Measurements from ENCODE around the gene MT4.
A peak's percentile ranks its signal among the peaks of the same experiment; 100 is the strongest.

The MT4 gene

DNA sequence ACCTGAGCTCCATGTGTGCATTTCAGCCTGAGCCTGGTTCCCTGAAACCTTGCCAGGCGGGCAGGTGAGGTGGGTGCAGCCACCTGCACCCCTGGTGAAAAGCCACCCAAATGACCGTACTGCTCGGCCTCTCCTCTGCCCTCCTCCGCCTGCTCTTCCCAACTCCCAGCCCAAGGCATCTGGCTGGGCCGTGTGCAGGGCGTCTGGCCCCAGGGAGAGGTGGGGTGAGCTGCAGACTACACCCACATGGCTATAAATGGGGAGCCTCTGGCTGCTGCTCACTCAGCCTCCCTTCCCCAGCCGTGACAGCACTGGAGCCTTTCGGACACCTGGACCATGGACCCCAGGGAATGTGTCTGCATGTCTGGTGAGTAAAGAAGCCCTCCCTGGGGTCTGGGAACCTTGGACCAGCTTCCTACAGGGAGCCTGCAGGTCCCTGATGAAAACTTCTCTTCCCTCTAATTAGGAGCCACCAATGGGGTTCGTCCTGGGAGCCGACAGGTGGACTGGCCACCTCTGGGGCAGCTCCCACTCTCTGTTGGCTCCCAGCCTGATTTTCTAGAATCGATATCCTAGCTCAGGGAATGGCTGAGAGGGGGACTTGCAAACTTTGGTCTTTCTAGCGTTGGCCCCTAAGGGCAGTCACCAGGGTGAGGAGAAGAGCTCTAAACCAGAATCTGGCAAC is at the start of gene MT4:
Gene MT4, plus strand, starts transcription at position 281 of the 685 bp plus-strand sequence. Its CDS starts 56 bp downstream, at position 337.
- DNase-seq (ENCODE audit: low read depth in 3 of 3), result no peak

DNA sequence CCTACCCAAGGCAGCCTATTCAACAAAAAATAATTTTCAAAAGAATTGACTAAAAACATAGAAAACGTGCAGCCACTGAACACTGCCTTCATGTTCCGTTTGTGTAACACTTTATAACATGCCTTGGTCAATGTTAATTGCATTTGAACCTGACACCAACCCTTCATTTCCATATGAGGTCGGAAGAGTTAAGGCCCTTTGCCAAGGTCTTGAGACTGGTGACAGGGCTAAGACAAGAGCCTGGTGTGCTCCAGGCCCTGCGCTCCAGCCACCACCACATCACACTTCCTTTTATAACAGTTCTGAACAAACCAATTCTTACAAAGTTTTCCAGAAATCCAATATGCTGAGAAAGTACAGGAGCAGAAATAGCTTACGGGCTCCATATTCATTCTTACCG is 49.2 kb upstream of the MT4 start:
- DNase-seq (ENCODE audit: low read depth in 3 of 3), result no peak

DNA sequence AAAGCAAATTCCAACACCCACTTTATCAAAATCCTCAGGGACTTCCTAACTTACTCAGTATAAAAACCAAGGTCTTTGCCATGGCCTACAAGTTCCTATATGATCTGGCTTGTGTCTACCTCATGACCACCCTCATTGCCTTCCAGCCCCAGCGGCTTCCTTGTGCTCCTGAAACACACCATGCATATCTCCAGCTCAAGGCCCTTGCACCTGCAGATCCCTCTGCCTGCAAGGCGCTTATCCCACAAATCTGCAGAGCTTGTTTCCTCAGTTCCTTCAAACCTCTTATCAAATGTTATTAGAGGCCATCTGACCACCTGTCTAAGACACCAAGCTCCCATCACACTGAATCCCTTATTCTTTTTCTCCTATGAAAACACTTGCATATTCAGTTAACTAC is 47.7 kb upstream of the MT4 start:
- DNase-seq (ENCODE audit: low read depth in 3 of 3), result no peak

DNA sequence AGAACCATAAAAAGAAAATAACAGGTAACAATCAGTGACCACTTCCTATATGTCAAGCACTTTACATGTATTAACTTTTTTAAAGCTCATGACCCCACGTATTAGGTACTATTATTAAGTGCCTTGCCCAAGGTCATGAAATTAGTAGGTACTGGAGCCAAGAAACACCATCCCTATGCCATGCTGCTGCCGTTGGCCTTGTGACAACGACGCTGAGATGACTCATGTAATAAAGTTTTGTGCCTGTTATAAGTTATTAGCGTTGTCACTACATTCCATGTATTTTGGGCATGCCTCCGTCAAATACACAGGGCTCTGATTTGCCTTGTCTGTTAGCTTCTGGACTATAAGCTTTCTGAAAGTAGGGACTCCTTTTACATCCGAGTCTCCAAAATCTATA is 46.4 kb upstream of the MT4 start:
- DNase-seq (ENCODE audit: low read depth in 3 of 3), result no peak

DNA sequence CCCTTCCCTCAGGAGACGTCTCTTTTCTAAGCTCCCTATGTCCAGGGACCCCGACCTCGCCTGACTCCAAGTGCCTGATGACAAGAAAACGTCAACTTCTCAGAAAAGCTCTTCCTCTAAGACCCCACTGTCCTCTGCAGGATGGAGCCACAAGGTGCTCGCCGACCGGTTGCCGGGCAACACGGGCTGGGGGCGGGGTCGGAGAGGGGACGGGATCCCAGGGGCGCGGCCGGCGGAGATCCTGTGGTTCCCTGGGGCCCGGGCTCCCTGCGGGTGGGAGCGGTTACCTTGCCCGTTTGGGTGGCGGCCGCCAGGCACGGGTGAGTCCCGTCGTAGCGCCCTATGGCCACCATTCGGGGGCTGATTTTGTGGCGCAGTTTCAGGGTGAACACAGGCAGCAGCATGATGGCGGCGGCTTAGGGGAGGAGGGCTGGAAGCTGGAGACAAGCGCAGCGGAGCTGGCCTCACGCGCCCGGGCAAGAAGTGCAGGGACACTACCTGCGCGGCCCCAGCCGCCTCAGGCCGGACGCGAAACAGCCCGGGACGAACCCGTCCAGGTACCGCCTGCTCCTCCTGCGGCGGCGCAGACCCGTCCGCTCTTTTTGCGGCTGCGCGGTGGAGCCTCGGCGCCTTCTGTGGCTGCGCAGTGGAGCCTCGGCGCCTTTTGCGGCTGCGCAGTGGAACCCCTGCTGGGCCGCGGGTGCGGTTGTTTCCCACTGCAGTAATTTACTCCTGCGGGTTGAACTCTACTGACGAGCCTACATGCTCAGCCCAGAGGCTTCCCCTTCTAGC is 45.2 kb upstream of the MT4 start, which contains the start of gene BBS2:
Gene BBS2, minus strand, starts transcription at position 566 of the 792 bp plus-strand sequence. Its CDS starts 162 bp downstream, at position 404.
- peak; percentile 79 to 84 (median 82) for DNase-seq (ENCODE audit: low read depth in 3 of 3)

DNA sequence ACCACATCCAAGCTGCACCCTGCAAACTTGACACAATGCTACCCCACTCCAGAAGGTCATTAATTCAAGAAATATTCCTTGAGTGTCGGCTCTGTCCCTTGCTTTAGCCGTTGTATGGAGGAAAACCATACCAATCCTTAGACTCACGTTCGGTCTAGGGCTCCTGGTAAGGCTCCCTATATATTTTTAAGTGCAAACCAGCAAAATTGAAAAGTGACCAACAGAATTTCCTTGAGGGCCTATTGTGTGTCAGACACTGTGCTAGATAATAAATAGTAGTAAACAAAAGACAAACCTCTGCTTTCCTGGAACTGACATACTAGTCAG is 44.7 kb upstream of the MT4 start:
- no peak for DNase-seq (ENCODE audit: low read depth in 3 of 3)

DNA sequence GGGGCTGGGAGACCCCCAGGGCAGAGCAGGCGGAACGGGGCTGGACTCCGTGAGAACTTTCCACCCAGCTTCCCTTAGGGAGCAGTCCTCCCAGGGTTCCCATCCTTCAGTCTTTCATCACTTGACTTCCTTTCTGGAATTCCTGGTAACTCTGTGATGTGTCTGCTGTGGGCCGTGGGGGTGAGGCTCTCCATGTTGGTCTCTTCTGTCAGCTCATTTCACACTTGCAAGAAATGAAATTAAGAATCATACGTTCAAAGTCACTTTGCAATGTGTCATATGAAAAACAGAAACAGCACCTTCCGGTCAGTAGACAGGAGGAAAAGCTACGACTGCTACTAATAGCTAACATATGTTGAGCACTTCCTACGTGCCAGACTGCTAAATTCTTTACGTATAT is 39.6 kb upstream of the MT4 start:
- DNase-seq (ENCODE audit: low read depth in 3 of 3), result no peak

DNA sequence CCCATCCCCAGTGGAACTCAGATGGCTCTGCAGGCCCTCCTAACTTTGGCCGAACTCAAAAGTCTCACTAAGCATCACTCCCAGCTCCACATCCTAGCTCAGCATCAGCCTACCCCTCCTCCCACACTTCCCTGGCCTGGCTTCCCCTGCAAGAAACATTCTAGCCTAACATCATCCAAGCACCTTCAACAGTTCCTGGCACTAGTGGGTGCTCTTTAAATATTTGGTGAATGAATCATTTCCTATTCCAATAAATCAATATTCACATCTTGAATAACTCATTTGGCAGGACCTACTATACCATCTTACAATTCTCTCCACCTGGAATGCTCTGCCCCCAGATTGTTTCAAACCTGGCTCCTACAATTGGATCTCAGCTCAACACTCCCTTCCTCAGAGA is 34.0 kb upstream of the MT4 start:
- DNase-seq (ENCODE audit: low read depth in 3 of 3), result no peak

DNA sequence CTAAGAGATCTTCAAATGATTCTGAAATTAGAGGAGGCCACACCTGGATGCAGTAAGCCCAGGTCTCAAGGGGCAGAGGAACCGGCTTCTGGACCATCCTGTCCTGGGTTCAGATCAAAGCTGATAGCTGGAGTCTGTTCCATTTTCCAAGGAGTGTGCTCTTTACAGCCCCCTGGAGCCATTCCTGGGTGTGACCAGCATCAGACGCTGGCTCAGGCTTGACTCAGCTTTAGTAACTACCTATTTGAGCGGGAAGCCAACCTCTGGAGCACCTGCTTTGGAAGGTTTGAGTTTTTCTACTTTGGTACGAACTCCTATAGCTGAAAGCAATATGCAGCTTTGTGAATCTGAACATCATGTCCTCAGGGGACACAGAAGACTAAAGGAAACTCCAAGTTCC is 32.2 kb upstream of the MT4 start:
- DNase-seq (ENCODE audit: low read depth in 3 of 3), result no peak

DNA sequence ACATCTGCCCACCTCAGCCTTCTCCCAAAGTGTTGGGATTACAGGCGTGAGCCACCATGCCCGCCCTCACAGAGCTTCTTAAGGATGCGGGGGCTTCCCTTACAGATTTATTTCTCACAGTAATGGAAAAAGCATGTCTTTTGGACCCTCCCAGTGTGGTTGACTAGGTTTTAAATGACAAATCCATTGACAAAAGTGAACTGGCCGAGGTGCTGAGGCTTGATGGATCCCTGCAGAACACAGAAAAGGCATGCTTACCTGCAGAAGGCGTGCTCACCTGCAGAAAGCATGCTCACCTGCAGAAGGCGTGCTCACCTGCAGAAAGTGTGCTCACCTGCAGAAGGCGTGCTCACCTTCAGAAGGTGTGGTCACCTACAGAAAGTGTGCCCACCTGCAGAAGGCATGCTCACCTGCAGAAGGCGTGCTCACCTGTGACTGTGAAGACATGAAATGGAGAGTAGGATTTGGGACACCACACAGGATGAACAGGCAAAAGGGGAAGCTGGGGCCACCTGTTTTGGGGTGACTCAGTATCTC is 30.0 kb upstream of the MT4 start:
- DNase-seq (ENCODE audit: low read depth in 3 of 3), result no peak

DNA sequence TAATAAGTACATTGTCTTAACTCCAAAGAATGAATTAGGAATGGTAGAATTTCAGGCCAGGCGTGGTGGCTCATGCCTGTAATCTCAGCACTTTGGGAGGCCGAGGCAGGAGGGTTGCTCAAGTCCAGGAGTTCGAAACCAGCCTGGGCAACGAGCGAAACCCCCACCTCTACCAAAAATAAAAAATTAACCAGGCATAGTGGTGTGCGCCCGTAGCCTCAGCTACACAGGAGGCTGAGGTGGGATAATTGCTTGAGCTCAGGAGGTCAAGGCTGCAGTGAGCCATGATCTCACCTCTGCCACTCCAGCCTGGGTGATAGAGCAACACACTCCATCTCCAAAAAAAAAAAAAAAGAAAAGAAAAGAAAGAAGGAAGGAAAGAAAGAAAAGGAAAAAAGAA is 26.5 kb upstream of the MT4 start:
- no peak for DNase-seq (ENCODE audit: low read depth in 3 of 3)

DNA sequence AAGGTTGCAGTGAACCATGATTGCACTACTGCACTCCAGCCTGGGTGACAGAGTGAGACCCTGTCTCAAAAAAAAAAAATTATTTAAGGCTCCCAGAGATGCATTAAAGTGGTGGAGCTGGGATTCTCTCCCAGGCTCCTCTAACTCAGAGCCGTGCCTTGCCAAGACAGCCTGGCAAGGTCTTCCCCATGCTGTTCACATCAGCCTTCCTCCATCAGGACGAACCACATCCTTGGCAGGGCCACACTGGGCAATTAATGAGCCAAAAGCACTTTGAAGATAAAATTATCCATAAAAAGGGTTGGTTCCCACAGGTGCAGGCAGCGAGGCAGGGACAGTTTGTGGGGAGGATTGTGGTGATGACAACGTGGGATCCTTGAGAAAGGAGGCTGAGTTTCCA is 25.2 kb upstream of the MT4 start:
- no peak for DNase-seq (ENCODE audit: low read depth in 3 of 3)

DNA sequence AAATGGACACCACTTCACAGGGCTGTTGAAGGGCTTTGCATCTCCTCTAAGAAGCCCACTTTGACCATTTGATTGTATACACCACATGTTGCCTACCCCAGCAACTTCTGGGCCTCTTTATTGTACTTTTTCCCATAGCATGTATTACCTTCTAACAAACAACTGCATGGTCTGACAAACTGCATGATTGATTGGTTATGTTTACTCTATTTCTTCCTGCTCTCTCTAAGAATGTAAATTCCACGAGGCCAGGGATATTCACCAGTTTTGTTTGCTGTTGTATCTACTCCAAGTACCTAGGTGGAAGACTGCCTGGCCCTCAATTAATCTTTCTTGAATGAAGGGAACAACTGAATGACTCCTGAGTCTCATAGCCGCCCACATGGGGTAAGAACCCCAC is 22.8 kb upstream of the MT4 start:
- DNase-seq (ENCODE audit: low read depth in 3 of 3), result no peak

DNA sequence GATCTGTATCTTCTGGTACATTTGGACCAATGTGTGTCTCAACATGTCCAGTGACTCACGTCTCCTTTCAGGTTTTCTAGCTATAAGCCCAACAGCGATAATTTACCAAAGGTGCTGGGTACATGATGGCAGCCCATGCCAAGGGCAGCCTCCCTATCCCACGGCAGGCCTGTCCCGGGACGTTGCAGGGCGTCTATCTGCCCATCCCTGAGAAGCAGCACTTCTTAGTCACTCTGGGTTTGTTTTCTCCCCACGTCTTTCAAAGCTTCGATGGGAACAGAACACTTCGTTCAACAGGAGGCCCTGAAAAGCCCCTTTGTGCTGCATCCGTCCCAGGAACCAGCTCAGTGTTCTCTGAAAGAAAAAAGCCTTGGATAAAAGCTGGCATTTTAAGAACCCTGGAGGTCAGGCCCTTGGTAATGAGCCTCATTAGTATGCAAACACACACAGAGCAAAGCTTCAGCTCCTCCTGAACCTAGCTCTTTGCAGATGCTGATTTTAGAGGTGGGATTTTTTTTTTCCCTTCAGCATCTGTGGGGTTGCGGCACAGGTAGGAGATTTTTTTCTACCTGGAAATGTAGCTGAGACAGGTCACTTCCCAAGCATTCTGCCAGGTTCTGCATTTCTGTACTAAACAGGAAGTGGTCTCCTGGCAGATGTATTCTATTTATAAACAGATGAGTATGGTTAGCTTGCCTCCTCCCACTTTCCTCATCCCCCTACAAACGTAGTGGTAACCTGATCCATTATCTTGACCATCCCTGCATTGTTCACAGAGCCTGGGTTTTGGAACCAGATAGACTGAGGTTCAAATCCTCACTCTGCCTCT is 17.5 kb upstream of the MT4 start:
- no peak for DNase-seq (ENCODE audit: low read depth in 3 of 3)

DNA sequence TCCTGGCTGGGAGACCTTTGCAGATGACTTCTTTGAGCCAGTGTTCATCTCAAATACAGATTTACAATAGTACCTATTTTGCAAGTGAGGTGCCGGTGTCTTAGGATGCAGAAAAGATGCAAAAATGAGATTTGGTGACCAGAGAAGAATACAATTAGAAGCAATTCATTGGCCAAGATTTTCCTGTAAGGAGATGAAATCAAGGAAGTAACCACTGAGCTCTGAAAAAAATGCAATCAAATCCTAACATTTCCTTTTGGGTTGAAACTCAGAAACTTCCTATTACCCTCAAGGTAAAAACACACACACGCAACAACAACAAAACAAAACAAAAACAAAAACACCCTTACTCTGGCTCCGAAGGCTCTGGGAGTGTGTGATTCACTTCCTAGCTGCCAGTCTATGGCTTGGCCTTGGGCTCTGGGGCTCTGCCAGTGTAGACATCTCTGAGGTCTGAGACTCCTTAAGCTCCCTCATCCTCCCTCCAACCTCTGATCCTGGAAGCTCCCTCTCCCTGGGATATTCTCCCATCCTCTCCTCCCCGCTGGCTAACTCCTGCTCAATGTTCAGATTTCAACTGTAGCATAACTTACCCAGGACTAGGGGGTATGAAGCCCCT is 16.8 kb upstream of the MT4 start:
- no peak for DNase-seq (ENCODE audit: low read depth in 3 of 3)

DNA sequence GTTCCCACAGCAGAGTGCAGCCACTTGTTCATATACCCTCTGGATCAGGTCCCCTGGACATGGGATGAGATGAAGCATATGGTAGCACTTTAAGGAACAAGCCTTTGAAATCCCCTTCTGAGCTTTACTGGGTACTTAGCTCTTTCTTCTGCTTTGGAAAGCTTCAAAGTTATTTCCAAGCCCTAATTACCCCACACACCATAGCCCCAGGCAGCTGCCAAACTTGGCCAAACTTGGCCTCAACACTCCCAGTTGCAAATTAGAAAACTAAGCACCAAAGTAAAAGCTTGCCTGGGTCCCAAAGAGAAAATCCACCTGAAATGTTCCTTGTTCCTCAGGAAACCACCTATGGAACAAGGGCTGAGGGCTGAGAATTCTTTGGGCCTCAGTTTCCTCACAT is 15.7 kb upstream of the MT4 start:
- DNase-seq (ENCODE audit: low read depth in 3 of 3), result no peak

DNA sequence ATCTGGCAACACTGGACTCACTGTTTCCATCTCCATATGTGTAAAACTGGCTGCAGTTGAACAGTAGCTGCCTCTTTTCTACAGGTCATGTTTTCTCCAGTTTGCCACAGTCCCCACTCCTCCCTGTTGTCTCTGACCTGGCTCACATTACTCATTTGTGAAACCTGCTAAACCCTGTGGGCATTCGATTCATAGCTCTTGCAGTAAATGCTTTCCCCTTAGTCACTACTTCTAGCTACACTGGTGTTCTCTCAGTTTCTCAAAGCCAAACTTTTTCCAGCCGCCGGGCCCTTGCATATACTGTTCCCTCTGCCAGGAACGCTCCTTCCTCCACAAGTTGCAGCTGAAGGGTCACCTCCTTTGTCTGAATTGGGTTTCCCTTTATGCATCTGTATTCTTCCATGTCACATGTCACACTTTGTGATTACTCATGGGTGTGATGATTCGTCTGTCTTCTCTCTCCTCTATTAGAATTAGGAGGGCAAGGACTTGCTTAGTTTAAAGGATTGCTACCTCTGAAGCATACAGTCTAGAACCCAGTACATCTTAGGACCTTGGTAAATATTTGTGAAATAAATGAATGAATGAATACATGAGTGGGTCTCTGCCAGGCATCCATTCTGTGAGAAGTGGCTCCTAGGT is 15.0 kb upstream of the MT4 start:
- peak in 2 of 3 donors; percentile 5 to 11 for DNase-seq (ENCODE audit: low read depth in 3 of 3)

DNA sequence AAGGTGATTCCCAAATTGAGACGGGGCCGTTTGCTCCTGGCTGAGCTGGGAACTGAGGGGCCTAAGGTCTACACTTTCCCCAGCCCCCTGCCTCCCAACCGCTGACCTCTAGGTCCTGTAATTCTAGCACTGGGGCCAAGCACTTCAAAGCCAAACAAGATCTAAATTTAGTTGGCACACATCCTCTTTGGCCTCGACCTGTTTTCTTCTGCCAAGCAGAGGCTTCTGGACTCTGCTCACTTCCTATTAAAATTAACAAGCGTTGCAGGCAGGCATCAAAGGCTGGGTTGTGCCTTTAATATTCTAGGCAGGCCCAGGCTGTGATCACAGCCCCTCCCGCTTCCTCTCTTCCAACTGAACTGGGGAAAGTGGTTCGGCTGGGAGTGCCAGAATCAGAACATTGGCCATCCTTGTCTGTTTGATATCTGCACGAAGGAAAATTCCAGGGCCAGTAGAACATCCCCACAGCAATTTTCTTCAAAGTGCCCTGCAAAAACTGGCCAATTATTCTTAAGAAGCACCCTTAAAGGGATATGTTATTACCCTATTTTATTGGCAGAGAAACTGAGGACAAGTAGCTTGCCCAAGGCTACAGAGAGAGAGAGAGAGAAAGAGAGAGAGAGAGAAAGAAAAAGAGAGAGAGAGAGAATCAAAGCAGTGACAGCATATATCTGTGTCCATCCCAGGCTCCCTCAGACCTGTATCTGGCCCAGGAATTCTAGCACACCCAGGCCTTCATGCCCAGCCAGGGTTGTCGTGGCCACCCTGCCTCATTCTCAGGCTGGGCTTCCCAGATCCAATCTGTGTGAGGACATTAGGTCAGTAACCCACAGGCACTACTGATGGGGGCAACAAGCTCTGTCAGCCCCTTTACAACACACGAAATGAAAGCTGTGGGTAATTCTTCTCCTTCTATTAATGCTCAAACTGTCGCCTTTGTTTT is 12.8 kb upstream of the MT4 start:
- DNase-seq (ENCODE audit: low read depth in 3 of 3), result no peak

DNA sequence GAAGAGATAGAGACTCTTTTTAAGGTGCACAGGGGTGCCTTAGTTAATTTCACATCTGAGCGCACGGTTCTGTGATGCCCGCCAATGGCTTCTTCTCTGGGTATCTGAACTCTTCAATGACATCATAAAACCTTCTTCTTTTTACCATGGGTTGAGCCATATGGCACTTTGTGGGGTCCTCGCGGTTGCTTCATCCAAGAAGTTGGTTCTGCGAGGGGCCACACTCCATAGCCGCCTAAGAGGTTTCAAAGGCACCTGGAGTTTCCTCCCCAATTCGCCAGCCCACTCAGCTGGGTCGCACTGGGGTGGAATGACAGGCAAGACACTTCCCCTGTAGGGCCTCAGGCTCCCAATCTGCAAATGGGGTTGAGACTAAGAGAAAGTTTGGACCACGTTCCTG is 10.4 kb upstream of the MT4 start:
- no peak for DNase-seq (ENCODE audit: low read depth in 3 of 3)

DNA sequence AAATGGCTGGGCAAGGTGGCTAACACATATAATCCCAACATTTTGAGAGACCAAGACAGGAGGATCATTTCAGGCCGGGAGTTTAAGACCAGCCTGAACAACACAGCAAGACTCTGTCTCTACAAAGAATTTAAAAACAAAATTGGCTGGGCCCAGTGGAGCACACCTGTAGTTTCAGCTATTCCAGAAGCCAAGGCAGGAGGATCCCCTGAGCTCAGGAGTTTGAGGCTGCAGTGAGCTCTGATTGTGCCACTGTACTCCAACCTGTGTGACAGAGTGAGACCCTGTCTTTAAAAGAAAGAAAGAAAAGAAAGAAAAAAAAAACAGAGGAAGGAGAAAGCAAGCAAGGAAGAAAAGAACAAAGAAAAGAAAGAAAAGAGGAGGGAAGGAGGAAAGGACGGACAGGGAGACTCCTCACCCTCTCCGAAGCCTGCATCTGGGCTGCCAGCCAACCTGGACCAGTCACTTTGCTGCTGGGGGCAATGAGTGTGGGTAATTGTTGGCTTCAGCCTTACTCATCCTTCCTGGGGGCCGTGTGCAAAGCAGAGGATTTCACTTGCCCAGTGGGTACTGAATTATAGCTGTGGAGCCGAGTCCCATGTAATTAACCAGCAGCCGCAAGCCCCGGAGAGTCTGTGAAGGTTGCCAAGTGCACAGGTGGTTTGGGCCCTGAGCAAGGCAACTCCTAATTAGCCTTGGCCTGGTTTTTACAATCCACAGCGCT is 6.7 kb upstream of the MT4 start:
- no peak for DNase-seq (ENCODE audit: low read depth in 3 of 3)
